Activated gamma-delta T cell (primary cell): ENCODE measurements around the gene FGGY.
"Not testable (repeated sequence)": the region's sequence is repeated elsewhere in the genome, so short reads cannot be mapped to it uniquely, and the experiment has no call there.

Experiments used
- DNase-seq: peaks from one replicate; lab custom pipeline; 2025; lab: John Stamatoyannopoulos, UW

The FGGY gene

GRCh38 chr1:59701376-59701775 is 404.5 kb downstream of the FGGY start:
- DNase-seq: no peak

- DNase-seq: no peak
These were observed 406.5 kb downstream of the FGGY start for GRCh38 chr1:59703226-59703917.

- no peak for DNase-seq
These were observed 407.1 kb downstream of the FGGY start for GRCh38 chr1:59703918-59704378.

GRCh38 chr1:59704716-59705115 is 407.8 kb downstream of the FGGY start:
- DNase-seq: no peak

GRCh38 chr1:59705466-59706302 is 408.8 kb downstream of the FGGY start:
- no peak for DNase-seq

- no peak for DNase-seq
These were observed 409.4 kb downstream of the FGGY start for GRCh38 chr1:59706303-59706599.

- no peak for DNase-seq
These were observed 410.4 kb downstream of the FGGY start for GRCh38 chr1:59707178-59707791.

- DNase-seq: no peak
These were observed 412.4 kb downstream of the FGGY start for GRCh38 chr1:59709333-59709732.

- not testable (repeated sequence) for DNase-seq
These were observed 414.0 kb downstream of the FGGY start for GRCh38 chr1:59710920-59711319.

GRCh38 chr1:59714219-59714618 is 417.3 kb downstream of the FGGY start:
- DNase-seq: no peak

GRCh38 chr1:59714966-59715365 is 418.1 kb downstream of the FGGY start:
- DNase-seq: no peak

GRCh38 chr1:59716832-59717231 is 419.9 kb downstream of the FGGY start:
- no peak for DNase-seq

GRCh38 chr1:59718064-59718988 is 421.4 kb downstream of the FGGY start:
- no peak for DNase-seq

GRCh38 chr1:59718989-59719360 is 422.1 kb downstream of the FGGY start:
- no peak for DNase-seq

GRCh38 chr1:59720326-59721115 is 423.6 kb downstream of the FGGY start:
- DNase-seq: no peak

- DNase-seq: no peak
These were observed 433.4 kb downstream of the FGGY start for GRCh38 chr1:59730302-59730701.

- no peak for DNase-seq
These were observed 434.0 kb downstream of the FGGY start for GRCh38 chr1:59730759-59731478.

- DNase-seq: no peak
These were observed 434.7 kb downstream of the FGGY start for GRCh38 chr1:59731591-59731990.

- no peak for DNase-seq
These were observed 435.5 kb downstream of the FGGY start for GRCh38 chr1:59732214-59732955.
